Measurements from ENCODE around the gene DCTPP1. TPM values are rescaled to one million over a fixed set of nuclear protein-coding genes. Genes with fewer than 3 reads are reported as not detected.

The DCTPP1 gene
- 105 to 146 TPM (median 134 TPM) in 5 replicates for total RNA-seq (2022; extraction: Qiagen RNA extraction; ENCODE audit: low read depth)

DNA sequence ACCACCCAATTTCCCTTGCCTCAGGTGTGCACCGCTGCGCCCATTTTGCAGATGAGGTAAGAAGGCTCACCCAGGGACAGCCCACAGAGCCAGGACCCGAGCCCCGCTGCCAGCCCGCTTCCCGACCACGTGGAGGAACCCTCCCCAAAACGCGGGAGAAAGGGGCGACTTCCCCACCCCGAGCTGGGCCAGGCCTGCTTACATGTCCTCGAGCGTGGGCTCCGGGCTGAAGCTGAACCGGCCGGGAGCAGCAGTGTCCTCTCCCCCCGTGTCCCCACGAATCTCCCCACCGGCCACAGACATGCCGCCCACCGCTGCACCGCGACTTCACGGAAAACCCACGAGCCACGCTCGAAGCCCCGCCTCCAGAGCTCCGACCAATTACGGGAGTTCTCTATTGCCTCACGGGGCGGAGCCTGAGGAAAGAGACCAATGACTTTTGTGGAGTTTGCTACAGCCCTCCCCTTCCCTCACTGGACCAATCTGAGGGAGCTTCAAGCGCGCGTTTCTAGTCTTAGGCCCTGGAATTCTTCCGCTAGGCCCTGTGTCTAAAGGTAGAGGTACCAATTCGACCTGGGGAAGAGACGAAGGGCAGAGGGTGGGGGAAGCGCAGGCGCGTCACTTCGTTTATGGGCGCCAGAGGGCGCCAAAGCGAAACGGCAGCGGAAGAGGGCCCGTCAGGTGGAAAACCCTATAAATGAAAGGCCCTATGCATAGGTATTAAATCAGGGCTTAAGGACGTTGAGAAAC lies at the start of gene DCTPP1:
DCTPP1 (minus strand) TSS at position 353 of the 750 bp plus-strand sequence; CDS start at position 303, 50 bp downstream.

GRCh38 chr16:30472328-30472942 lies 42.6 kb upstream of the DCTPP1 start, which contains the start of gene ITGAL:
TSS of gene ITGAL (plus strand) at chr16:30472742. CDS start at chr16:30472838, 96 bp downstream.

DNA sequence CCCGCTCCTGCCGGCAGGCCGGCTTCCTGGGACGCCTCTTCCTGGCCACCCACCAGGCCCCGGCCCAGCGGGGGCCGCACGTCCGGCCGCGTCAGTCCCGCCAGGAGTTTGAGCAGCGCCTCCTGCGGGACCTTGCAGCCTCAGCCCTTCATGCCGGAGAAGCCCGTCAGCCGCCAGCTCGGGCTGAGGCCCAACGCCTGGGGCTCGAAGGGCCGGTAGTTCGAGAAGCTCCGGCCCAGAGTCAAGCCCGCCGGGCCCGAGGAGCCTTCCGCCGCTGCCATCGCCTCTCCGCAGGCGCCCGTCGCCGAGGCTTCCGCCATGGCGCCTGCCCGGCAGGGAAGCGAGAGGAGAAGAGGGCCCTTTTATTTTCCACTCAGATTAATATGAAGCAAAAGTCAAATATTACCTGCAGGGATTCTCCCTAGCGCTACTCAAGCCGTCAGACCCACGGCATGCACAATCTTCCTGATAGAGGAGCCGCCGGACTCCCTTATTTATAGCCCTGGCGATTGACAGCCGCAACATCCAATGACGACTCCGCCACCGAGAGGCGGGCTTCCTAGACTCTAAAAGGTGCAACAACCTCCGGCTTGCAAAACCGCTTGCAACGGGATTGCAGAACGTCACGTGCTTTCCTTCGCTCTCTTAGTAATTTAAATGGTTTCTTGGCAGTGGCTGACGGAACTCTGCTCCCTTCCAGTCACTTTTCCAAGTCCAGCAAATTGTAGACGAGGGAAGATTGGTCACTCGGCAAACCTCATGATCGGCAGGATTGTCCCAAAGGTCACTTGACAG lies 15.8 kb upstream of the DCTPP1 start, which contains the start of gene SEPHS2:
SEPHS2 (minus strand) TSS at position 467 of the 795 bp plus-strand sequence; CDS start at position 320, 147 bp downstream.

GRCh38 chr16:30407102-30407803 lies 22.6 kb downstream of the DCTPP1 start, which contains the start of gene ZNF771:
TSS of gene ZNF771 (plus strand) at chr16:30407606. CDS start at chr16:30408054, 448 bp downstream.

DNA sequence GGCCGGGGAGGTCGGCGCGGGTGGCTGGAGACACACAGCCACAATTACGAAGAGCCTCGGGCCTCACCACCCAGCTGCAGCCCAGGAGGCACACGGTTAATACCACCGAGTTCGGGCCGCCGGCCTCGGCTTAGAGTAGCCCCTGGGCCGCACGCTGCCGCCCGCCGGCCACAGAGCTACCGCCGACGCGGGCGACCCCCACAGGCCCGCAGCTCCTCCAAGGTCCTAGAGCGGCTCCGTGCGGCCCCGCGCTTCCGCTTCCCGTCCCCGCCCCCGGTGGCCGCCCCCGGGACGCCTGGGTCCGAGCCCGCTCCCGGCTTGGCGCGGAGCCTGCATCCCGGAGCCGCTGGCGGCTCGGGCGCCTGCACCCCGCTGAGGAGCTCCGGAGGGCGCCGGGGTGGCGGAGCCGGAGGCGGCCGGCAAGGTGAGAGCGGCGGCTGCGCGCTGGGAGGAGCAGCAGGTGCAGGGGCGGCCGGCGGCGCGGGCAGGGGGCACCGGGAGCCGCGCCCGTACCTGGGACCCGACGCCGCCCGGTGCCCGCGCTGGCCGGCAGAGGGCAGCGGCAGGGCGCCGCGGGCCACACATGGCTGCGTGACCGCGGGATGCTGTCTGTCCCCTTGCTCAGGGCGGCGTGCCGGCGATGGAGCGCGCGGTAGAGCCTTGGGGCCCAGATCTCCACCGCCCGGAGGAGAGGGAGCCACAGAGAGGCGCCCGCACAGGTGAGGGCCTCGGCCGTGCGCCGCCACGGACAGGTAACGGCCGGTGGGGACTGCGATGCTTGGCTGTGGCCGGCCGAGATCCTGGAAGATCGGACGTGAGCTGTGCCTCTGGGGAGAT lies 34.5 kb downstream of the DCTPP1 start, which contains the start of gene ZNF48:
ZNF48 (plus strand) TSS at position 266 of the 837 bp plus-strand sequence; CDS start at position 641, 375 bp downstream.

DNA sequence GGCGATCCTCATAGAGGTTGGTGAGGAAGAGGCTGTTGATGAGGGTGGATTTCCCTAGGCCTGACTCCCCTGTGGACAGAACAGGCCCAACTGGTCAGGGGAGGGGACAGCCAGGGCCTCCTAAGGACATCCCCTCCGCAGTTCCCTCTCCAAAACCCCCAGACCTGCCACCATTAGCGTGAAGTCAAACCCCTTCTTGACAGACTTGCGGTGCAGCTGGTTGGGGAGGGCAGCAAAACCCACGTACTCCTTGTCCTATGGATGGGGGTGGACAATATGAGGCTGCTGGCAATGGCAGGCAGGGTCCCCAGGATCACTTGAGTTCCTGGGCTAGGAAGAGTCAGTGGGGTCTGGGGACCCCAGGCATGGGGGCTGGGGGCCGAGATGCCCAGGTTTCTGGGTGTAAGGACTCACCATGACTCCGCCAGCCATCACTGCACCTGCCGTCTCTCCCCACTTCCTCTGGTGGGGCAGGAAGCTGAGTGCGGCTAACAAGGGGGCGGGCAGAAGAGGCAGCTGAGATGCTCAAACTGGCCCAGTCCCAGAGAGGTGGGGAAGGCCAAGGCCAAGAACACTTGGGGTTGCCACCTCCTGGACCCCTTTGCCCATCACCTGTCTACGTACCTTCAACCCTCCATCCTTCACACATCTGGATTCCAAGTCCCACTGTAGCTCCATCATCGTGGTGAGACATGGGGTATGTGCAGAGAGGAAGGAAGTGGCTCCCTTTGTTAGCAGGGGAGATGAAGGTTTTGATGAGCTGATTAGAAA lies 47.5 kb downstream of the DCTPP1 start, which contains the start of gene SEPTIN1:
SEPTIN1 (minus strand) TSS at position 451 of the 771 bp plus-strand sequence; CDS start at position 432, 19 bp downstream.

GRCh38 chr16:30374538-30374937 lies 55.3 kb downstream of the DCTPP1 start, which contains the start of gene MYL11:
TSS of gene MYL11 (plus strand) at chr16:30374802. CDS start at chr16:30374858, 56 bp downstream.

Other genes starting within 250 kb of the DCTPP1 start
- 2.6 to 6.0 TPM (median 3.1 TPM) in 5 replicates for gene CORO1A, start 246.4 kb downstream of the DCTPP1 start, total RNA-seq (2022; extraction: Qiagen RNA extraction; ENCODE audit: low read depth)
- 149 to 252 TPM (median 217 TPM) in 5 replicates for gene BOLA2B, start 236.4 kb downstream of the DCTPP1 start, total RNA-seq (2022; extraction: Qiagen RNA extraction; ENCODE audit: low read depth)
- 7.2 to 24.4 TPM (median 12.9 TPM) in 5 replicates for gene SLX1A, start 236.2 kb downstream of the DCTPP1 start, total RNA-seq (2022; extraction: Qiagen RNA extraction; ENCODE audit: low read depth)
- gene SULT1A3, start 230.8 kb downstream of the DCTPP1 start, total RNA-seq (2022; extraction: Qiagen RNA extraction; ENCODE audit: low read depth) = 4.2 to 10.3 TPM (median 8.6 TPM) in 5 replicates
- 2.2 to 2.9 TPM (median 2.5 TPM) in 5 replicates for gene NPIPB13, start 181.6 kb downstream of the DCTPP1 start, total RNA-seq (2022; extraction: Qiagen RNA extraction; ENCODE audit: low read depth)
- 59.6 to 69.1 TPM (median 68.3 TPM) in 5 replicates for gene CD2BP2, start 74.7 kb downstream of the DCTPP1 start, total RNA-seq (2022; extraction: Qiagen RNA extraction; ENCODE audit: low read depth)
- 25.3 to 35.6 TPM (median 33.7 TPM) in 5 replicates for gene TBC1D10B, start 59.5 kb downstream of the DCTPP1 start, total RNA-seq (2022; extraction: Qiagen RNA extraction; ENCODE audit: low read depth)
- gene MYL11, start 55.2 kb downstream of the DCTPP1 start, total RNA-seq (2022; extraction: Qiagen RNA extraction; ENCODE audit: low read depth) = 0.17 to 0.64 TPM (median 0.42 TPM) in 3 of 5 replicates, not detected in the others
- 1.4 to 2.2 TPM (median 1.8 TPM) in 5 replicates for gene SEPTIN1, start 47.5 kb downstream of the DCTPP1 start, total RNA-seq (2022; extraction: Qiagen RNA extraction; ENCODE audit: low read depth)
- 10.4 to 14.2 TPM (median 12.3 TPM) in 5 replicates for gene ZNF48, start 34.6 kb downstream of the DCTPP1 start, total RNA-seq (2022; extraction: Qiagen RNA extraction; ENCODE audit: low read depth)
- 2.8 to 6.4 TPM (median 5.7 TPM) in 5 replicates for gene ZNF771, start 22.4 kb downstream of the DCTPP1 start, total RNA-seq (2022; extraction: Qiagen RNA extraction; ENCODE audit: low read depth)
- gene SEPHS2, start 15.8 kb upstream of the DCTPP1 start, total RNA-seq (2022; extraction: Qiagen RNA extraction; ENCODE audit: low read depth) = 51.5 to 56.6 TPM (median 52.3 TPM) in 5 replicates
- 0.08 to 0.22 TPM (median 0.10 TPM) in 3 of 5 replicates, not detected in the others for gene ITGAL, start 42.7 kb upstream of the DCTPP1 start, total RNA-seq (2022; extraction: Qiagen RNA extraction; ENCODE audit: low read depth)
- 32.6 to 49.0 TPM (median 48.3 TPM) in 5 replicates for gene ZNF768, start 96.5 kb upstream of the DCTPP1 start, total RNA-seq (2022; extraction: Qiagen RNA extraction; ENCODE audit: low read depth)
- gene ZNF747, start 104.8 kb upstream of the DCTPP1 start, total RNA-seq (2022; extraction: Qiagen RNA extraction; ENCODE audit: low read depth) = 2.8 to 4.9 TPM (median 4.4 TPM) in 5 replicates
- gene ZNF764, start 128.3 kb upstream of the DCTPP1 start, total RNA-seq (2022; extraction: Qiagen RNA extraction; ENCODE audit: low read depth) = 5.0 to 6.8 TPM (median 6.1 TPM) in 5 replicates
- gene ZNF688, start 141.7 kb upstream of the DCTPP1 start, total RNA-seq (2022; extraction: Qiagen RNA extraction; ENCODE audit: low read depth) = 6.3 to 8.5 TPM (median 7.6 TPM) in 5 replicates
- gene ZNF785, start 155.7 kb upstream of the DCTPP1 start, total RNA-seq (2022; extraction: Qiagen RNA extraction; ENCODE audit: low read depth) = not detected in 5 replicates
- gene ZNF689, start 180.4 kb upstream of the DCTPP1 start, total RNA-seq (2022; extraction: Qiagen RNA extraction; ENCODE audit: low read depth) = 7.6 to 10.3 TPM (median 9.2 TPM) in 5 replicates
- 19.0 to 29.6 TPM (median 26.7 TPM) in 5 replicates for gene PRR14, start 220.9 kb upstream of the DCTPP1 start, total RNA-seq (2022; extraction: Qiagen RNA extraction; ENCODE audit: low read depth)
- gene FBRS, start 228.4 kb upstream of the DCTPP1 start, total RNA-seq (2022; extraction: Qiagen RNA extraction; ENCODE audit: low read depth) = 35.7 to 49.1 TPM (median 45.8 TPM) in 5 replicates